HG03558 (cell line): ENCODE results near the gene RIMKLB.
"Not testable (repeated sequence)": the region's sequence is repeated elsewhere in the genome, so short reads cannot be mapped to it uniquely, and the experiment has no call there.

Source experiments
- ATAC-seq: cut with Tn5 transposase; IDR thresholded peaks from one replicate; pipeline ENCODE4 v1.9.1; 2021; ENCODE audit warnings: moderate number of reproducible peaks; ENCODE audit not compliant: unreplicated experiment; ENCODE audit errors: extremely low read depth

Gene RIMKLB

GRCh38 chr12:8689681-8690080 lies 8.1 kb upstream of the RIMKLB start:
- no peak for ATAC-seq

GRCh38 chr12:8692573-8692972 lies 5.2 kb upstream of the RIMKLB start:
- no peak for ATAC-seq

GRCh38 chr12:8695116-8695515 lies 2.7 kb upstream of the RIMKLB start:
- no peak for ATAC-seq

- ATAC-seq: no peak
These were observed 1.2 kb upstream of the RIMKLB start for GRCh38 chr12:8696442-8697090.

GRCh38 chr12:8697120-8697475 lies 693 bp upstream of the RIMKLB start:
- no peak for ATAC-seq

GRCh38 chr12:8698132-8698851 lies 501 bp downstream of the RIMKLB start:
- ATAC-seq: no peak

GRCh38 chr12:8698879-8699278 lies 1.1 kb downstream of the RIMKLB start:
- ATAC-seq: no peak

GRCh38 chr12:8699714-8700113 lies 1.9 kb downstream of the RIMKLB start:
- no peak for ATAC-seq

GRCh38 chr12:8701046-8701660 lies 3.4 kb downstream of the RIMKLB start:
- no peak for ATAC-seq

- no peak for ATAC-seq
These were observed 4.4 kb downstream of the RIMKLB start for GRCh38 chr12:8702159-8702558.

GRCh38 chr12:8709124-8709830 lies 11.5 kb downstream of the RIMKLB start:
- ATAC-seq: no peak

GRCh38 chr12:8712572-8712971 lies 14.8 kb downstream of the RIMKLB start:
- ATAC-seq: no peak

- ATAC-seq: no peak
These were observed 24.6 kb downstream of the RIMKLB start for GRCh38 chr12:8722286-8722800.

GRCh38 chr12:8734873-8735381 lies 37.1 kb downstream of the RIMKLB start:
- no peak for ATAC-seq

GRCh38 chr12:8742501-8742900 lies 44.7 kb downstream of the RIMKLB start:
- no peak for ATAC-seq

- ATAC-seq: not testable (repeated sequence)
These were observed 45.3 kb downstream of the RIMKLB start for GRCh38 chr12:8743121-8743520.

GRCh38 chr12:8745631-8746030 lies 47.8 kb downstream of the RIMKLB start:
- not testable (repeated sequence) for ATAC-seq

- ATAC-seq: no peak
These were observed 48.3 kb downstream of the RIMKLB start for GRCh38 chr12:8746046-8746445.

GRCh38 chr12:8760076-8760475 lies 62.3 kb downstream of the RIMKLB start:
- ATAC-seq: not testable (repeated sequence)

- not testable (repeated sequence) for ATAC-seq
These were observed 64.9 kb downstream of the RIMKLB start for GRCh38 chr12:8762701-8763100.
